GM18505 (cell line): Measurements from ENCODE around the gene OR10G6.
"Not testable (repeated sequence)": the region's sequence is repeated elsewhere in the genome, so short reads cannot be mapped to it uniquely, and the experiment has no call there.

Experiments used
- ATAC-seq: cut with Tn5 transposase; IDR thresholded peaks from one replicate; pipeline ENCODE4 v1.9.1; 2021; ENCODE audit not compliant: unreplicated experiment
- POLR2A ChIP-seq: IDR thresholded peaks from 4 replicates; pipeline ENCODE4 v1.6.1; 2011; ENCODE audit warnings: borderline replicate concordance; ENCODE audit not compliant: insufficient read depth, insufficient read length; ENCODE audit errors: extremely low read depth

OR10G6 gene, protein sequence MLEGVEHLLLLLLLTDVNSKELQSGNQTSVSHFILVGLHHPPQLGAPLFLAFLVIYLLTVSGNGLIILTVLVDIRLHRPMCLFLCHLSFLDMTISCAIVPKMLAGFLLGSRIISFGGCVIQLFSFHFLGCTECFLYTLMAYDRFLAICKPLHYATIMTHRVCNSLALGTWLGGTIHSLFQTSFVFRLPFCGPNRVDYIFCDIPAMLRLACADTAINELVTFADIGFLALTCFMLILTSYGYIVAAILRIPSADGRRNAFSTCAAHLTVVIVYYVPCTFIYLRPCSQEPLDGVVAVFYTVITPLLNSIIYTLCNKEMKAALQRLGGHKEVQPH

DNA sequence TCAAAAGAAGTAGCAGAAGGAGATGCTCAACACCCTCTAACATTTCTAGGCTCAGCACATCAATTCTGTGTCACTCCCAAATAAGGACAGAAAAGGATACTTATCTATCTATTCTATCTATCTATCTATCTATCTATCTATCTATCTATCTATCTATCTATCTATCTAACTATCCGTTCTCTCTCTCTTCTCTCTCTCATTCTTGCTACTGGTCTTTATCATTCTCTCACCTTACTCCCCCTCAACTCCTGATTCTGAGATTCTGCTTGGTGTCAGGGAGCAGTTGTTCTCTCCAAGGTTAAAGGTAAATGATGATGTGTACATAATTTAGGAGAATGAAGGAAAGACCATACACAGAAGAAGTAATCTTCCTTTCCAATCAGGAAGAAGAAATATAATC lies at the start of gene OR10G6:
TSS of gene OR10G6 (minus strand) at position 43 of the 400 bp plus-strand sequence. CDS start at position 43, 0 bp downstream.
- no peak for ATAC-seq

DNA sequence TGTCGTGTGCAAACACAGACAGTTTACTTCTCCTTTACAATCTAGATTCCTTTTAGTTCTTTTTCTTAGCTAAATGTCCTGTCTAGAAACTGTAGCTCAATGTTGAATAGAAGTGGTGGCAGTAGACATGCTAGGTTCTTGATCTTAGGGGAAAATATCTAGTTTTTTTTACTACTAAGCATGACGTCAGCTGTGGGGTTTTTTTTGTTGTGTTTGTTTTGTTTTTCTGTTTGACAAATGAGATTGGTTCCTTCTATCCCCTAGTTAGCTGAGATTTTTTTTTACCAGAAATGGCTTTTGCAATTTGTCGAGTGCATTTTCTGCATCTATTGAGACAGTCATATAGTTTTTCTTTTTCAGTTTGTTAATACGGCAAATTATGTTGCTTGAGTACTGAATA lies 48.5 kb upstream of the OR10G6 start:
- no peak for ATAC-seq
- no peak for TF ChIP-seq POLR2A

More for the DNA sequence above, at the start of gene OR10G6:
- TF ChIP-seq POLR2A, result no peak

DNA sequence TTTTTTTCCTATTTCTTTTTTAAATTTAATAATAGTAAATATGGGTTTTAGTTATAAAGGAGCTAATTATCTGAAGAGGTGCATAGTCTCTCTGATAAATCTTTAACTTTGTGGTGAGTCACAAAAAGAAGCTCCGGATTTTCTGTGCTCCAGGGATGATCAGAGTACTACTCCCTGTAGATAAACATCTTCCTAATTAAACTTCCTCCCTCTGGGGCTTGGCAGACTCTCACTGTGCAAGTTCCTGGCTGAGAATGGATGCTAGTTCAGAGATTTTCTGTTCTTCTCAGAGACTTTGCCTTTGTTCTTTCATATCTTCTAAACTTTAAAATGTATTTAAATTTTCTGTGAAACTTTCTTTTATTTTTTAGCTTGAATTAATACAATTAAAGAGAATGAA lies 46.3 kb upstream of the OR10G6 start, which contains the start of gene OR10G7:
TSS of gene OR10G7 (minus strand) at position 72 of the 400 bp plus-strand sequence. CDS start 2,324 bp downstream, outside the sequence.
- no peak for TF ChIP-seq POLR2A
- no peak for ATAC-seq

DNA sequence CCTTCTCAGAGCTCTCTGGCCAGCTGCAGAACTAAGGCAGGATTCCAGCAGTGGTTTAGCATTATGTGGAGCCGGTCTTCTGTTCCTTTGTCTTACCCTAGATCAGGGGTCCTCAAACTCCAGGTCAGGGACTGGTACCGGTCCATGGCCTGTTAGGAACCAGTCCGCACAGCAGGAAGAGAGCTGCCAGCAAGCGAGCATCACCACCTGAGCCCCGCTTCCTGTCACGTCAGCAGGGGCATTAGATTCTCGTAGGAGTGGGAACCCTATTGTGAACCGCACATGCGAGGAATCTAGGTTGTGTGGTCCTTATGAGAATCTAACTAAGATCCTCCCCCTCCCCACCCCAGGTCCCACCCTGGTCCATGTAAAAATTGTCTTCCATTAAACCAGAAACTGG lies 44.6 kb upstream of the OR10G6 start:
- TF ChIP-seq POLR2A, result no peak
- no peak for ATAC-seq

DNA sequence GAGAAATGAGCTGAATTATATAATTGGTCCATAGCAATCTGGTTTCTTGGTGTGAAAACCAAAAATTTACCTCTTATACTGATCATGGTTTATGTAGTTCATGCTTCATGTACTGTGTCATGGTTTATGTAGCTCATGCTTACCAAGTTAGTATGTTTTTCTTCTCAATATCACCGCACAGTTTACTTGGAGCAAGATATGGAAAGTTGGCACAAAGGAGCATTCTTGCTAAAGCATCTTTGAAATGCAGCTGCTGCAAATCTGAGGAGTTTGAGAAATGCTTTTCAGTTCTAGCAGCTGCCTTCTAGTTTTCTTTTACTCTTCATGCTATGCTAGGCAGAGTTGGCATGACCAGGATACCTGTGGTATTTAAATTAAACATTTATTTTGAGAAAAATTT lies 41.7 kb upstream of the OR10G6 start:
- no peak for ATAC-seq
- TF ChIP-seq POLR2A, result no peak

DNA sequence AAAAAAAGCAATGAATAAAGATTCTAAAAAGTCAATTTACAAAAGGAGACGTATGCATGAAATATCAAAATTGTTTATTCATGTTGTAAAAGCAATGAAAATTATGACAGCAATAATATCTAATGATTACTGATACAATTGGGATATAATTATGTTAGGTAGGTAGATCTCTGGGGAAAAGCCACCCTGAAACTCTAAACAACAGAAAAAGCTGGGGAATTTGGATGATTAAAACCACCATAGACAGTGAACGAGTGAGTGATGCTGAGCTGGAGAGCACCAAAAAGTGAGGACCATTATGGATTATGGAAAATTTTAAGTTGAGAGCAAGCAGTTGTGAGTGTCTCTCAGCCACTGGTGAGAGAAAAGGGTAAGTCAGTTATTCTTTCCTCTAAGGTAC lies 31.5 kb upstream of the OR10G6 start, which contains the start of gene OR10G8:
TSS of gene OR10G8 (plus strand) at position 301 of the 400 bp plus-strand sequence. CDS start 2,825 bp downstream, outside the sequence.
- no peak for ATAC-seq
- no peak for TF ChIP-seq POLR2A

DNA sequence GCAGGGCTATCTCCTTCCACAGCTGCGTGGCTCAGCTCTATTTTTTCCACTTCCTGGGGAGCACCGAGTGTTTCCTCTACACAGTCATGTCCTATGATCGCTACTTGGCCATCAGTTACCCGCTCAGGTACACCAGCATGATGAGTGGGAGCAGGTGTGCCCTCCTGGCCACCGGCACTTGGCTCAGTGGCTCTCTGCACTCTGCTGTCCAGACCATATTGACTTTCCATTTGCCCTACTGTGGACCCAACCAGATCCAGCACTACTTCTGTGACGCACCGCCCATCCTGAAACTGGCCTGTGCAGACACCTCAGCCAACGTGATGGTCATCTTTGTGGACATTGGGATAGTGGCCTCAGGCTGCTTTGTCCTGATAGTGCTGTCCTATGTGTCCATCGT lies 20.9 kb upstream of the OR10G6 start:
- ATAC-seq, result not testable (repeated sequence)

DNA sequence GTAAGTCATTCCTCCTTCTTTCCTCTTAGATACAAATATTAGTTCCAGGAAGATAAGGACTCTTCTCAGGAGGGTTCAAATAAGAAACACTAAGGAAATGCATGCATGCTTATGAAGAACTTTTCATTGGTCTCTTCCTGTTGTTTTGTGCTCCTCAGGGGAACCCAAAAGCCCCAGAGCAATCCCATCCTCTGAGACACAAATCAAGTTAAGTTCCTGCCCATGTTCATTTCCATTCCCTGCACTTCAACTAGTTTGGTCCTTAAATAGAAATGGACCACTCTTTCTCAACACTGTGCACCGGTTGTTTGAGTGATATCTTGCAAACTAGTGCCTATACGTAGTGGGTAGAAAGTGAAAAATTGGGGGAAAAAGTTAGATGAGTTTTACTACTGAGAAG lies 17.7 kb upstream of the OR10G6 start, which contains the start of gene OR10G4:
TSS of gene OR10G4 (plus strand) at position 301 of the 400 bp plus-strand sequence. CDS start 2,578 bp downstream, outside the sequence.
- no peak for TF ChIP-seq POLR2A
- no peak for ATAC-seq

DNA sequence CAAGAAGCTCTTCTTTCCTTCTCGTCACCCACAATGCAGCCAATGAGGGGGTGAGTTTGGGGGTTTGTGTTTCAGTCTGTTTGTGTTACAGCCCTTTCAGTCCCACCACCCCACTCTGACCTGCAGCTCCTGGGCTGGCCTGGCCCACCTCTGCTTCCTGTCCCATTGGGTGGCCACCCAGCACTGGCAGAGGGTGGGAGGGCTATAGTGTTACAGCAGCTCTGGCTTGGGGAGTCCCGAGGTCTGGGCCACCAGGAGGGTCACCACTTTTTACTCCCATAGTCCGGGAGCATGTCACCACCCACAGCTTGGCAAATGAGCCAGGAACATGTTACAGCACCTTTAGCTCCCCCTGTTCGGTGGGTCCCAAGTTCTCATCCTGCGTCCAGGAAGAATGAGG lies 15.7 kb downstream of the OR10G6 start:
- TF ChIP-seq POLR2A, result no peak
- ATAC-seq, result no peak

DNA sequence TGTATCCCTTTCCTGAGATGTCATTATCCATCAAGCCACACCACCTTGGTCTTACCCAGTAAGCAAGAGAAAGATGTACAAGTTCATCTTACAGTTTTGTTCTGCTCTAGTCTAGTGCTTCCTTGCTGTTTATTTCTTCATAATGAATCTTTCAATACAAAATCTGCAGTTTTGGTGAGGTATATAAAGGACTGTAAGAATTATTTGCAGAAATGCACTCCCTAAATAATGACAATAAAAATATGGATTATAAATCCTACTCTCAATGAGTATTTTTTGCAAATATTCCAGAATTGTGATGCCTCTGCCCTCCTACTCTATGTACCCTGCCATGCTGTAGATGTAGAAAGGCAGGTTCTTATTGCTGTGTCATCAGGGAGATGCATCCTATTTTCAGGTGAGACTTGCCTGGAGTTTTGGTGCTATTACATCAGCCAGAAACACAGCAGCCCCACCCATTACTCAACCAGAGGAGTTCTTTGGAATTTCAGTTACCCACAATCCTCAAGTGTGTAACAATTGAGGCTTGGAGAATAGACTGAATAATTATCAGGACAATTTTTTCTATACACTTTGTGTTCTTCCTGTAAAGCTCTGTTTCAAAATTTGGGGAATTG lies 17.1 kb downstream of the OR10G6 start, which contains the start of gene OR10S1:
TSS of gene OR10S1 (minus strand) at position 51 of the 617 bp plus-strand sequence. CDS start 117 bp downstream, outside the sequence.
- no peak for ATAC-seq
- no peak for TF ChIP-seq POLR2A

DNA sequence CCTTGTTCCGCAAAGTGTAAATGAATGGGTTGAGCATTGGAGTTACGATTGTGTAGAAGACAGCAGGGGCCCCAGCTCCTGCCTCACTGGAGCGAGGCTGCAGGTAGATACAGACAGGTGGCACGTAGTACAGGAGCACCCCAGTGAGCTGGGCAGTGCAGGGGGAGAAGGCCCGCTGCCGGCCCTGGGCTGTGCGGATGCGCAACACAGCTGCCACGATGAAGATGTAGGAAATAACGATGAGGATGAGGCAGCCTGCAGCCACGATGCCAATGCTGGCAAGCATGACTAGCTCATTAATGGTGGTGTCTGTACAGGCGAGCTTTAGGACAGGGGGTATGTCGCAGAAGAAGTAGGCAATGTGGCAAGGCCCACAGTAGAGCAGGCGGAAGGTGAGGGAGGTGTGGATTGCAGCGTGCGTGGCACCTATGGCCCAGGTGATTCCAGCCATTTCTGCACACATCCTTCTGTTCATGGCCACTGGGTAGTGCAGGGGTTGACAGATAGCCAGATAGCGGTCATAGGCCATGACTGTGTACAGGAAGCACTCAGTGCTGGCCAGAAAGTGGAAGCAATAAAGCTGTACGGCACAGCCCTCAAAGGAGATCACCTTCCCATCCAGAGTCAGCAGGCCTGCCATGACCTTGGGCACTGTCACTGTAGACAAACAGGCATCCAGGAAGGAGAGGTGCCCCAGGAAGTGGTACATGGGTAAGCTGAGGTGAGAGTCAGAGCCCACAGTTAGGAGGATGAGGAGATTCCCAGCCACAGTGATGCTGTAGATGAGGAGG lies 18.0 kb downstream of the OR10G6 start:
- TF ChIP-seq POLR2A, result no peak
- ATAC-seq, result no peak

DNA sequence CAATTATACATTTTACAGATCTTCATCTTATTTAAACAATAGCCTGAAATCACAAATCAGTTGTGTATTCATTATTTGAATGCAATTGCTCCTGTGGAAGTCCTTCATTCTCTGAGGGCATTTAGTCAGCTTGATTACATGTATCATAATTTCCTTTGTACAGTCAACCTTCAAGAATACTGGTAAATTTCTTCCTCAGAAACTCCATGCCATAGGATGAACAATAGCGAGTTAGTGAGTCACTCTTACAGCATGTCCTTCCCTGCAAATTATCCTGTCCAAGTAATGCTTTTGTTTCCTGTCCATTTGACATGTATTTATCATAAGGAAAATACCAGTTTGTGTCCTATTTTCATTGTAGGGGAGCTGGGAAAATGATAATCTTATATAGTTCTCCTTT lies 21.1 kb downstream of the OR10G6 start:
- TF ChIP-seq POLR2A, result no peak
- ATAC-seq, result no peak

DNA sequence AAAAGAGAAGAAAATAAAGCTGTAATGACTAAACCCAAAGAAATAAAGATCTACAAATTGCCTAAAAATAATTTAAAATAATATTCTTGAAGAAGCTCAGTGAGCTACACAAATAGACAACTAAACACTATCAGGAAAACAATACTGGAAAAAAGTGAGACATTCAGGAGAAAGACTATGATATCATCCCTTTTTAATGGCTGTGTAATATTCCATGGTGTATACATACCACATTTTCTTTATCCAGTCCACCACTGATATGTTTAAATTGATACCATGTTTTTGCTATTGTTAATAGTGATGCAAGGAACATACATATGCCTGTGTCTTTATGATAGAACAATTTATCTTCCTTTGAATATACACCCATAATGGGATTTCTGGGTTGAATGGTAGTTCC lies 38.2 kb downstream of the OR10G6 start:
- TF ChIP-seq POLR2A, result no peak
- ATAC-seq, result no peak

DNA sequence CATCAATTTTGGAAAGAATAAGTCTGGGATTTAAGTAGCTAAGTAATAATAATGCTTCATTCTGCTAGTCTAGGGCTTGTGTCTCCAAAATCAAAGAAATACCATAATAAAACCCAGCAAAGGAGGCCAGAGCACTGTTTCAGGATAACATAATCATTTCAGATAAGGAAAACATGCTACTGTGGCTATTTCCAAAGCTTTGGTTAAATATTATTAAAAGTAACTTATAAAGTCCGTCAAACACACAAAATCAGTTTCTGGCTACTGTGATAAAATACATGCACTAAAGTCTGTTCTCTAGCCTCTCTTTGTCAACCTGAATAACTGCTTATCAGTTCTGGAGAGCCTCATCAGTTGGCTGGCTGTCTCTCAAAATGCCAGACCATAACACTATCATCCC lies 49.8 kb downstream of the OR10G6 start:
- no peak for TF ChIP-seq POLR2A
- no peak for ATAC-seq
